Activated naive CD8-positive, alpha-beta T cell (primary cell): Measurements from ENCODE around the gene ASB13.

Experiments used
- H3K27ac Mint-ChIP-seq: one replicate; pipeline ENCODE4 v1.8.0; 2021; ENCODE audit warnings: mixed read lengths
- H3K27me3 Mint-ChIP-seq: one replicate; pipeline ENCODE4 v1.8.0; 2021; ENCODE audit warnings: mixed read lengths
- H3K36me3 Mint-ChIP-seq: one replicate; pipeline ENCODE4 v1.8.0; 2021; ENCODE audit warnings: mixed read lengths
- H3K4me1 Mint-ChIP-seq: one replicate; pipeline ENCODE4 v1.8.0; 2021; ENCODE audit warnings: low read depth, mixed read lengths
- H3K4me3 Mint-ChIP-seq: one replicate; pipeline ENCODE4 v1.8.0; 2021; ENCODE audit warnings: mild to moderate bottlenecking, mixed read lengths
- H3K9me3 Mint-ChIP-seq: one replicate; pipeline ENCODE4 v1.8.0; 2021; ENCODE audit warnings: low read depth, mixed read lengths

The ASB13 gene

DNA sequence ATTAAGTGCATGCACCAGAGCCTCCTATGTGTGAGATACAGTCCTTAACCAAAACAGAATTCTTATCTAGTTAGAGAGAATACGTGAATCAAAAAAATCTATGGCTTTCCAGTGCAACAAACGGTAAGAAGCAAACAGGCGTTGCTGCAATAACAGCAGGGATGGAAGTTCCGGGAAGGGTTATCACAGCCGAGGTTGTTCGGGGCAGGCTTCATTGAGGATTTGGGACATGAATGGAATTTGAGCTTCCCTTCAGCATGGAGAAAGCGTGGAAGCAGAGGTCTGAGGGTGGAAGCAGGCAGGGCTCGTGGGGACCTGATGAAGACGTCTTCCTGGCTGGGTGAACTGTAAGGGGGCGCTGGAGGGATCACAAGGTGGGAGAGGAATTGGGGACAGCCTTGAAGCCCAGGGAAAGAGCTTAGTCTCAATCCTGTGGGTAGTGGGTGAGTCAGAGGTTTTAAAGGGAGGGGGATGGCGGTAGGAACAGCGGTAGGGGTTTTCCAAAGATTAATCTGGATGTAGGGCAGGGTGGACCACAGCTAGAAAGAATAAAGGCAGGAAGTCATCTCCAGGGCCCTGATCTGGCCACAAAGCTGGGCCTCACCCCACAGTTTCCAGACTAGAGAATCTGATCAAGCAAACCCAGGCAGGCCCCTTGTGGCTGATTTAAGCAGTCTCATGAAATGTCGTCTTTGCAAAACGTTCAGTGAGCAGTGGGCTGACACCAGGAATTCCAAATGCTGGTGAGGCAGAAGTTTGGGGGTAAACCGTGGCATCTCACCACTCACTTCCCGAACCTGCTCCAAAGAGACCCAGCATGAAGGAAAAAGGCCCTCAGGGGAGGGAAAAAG lies 76.5 kb downstream of the ASB13 start:
- no peaks in the 10 kb centered on the region for H3K9me3 Mint-ChIP-seq
- peaks cover 8% of the 10 kb centered on the region for H3K4me1 Mint-ChIP-seq
- no peak overlapping the region for H3K4me3 Mint-ChIP-seq
- H3K36me3 Mint-ChIP-seq = no peaks in the 10 kb centered on the region
- no peak overlapping the region for H3K27ac Mint-ChIP-seq
- H3K27me3 Mint-ChIP-seq = peaks cover under 1% of the 10 kb centered on the region

DNA sequence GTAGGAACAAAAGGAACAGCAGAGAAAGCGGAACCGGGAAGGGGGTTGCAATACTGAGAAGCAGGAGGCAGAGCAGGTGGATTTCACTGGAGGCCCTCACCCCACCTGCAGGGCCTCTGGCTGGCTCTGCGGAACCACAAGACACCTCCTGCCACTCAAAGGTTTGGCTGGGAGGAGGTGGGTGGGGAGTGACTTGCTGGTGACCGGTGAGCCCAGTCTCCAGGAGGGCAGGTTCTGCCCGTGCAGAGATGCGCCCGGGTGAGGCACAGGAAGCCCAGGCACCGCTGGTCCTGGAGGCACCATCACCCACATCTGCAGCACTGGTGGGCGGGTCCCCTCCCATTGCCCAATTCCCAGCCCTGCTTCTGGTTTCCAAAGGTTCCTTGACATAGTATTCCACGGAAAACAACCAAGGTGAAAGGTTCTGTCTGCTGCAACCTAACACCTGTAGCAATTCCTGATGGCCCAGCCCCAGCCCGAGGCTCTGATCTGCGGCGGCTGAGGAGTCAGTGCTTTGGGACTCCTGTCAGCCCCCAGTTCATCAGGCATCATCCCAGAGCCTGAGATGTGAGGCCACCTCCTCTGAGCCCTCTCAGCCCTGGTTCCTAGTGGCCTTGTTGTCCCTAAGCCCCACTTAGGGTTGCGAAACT lies 77.3 kb downstream of the ASB13 start:
- Mint-ChIP-seq H3K27me3 (no peaks in the 10 kb centered on the region), H3K27ac (no peak overlapping the region), H3K4me3 (no peak overlapping the region), H3K36me3 (no peaks in the 10 kb centered on the region), H3K9me3 (no peaks in the 10 kb centered on the region), H3K4me1 (peaks cover under 1% of the 10 kb centered on the region)
